Prostate gland (tissue), 2 donors: ENCODE data around the gene FOXS1. TPM values are rescaled to one million over a fixed set of nuclear protein-coding genes. Genes with fewer than 3 reads are reported as not detected.

Experiments used
- DNase-seq: peaks from one replicate; pipeline ENCODE4 v3.0.0-alpha.2; 2019; ENCODE audit warnings: low spot score
- H3K27ac ChIP-seq, 2 donors: fragments of 200-600 bp; sonication (generic); 2 replicates each; pipeline ENCODE4 v1.5.1; 2017 to 2019
- H3K27me3 ChIP-seq: fragments of 200-600 bp; sonication (generic); replicated peaks from 2 replicates; pipeline ENCODE4 v1.5.1; 2019; ENCODE audit not compliant: insufficient read depth
- H3K36me3 ChIP-seq, 2 donors: fragments of 200-600 bp; sonication (generic); 1 replicate in 1 of 2; 2 replicates in 1 of 2; pipeline versions ENCODE4 v1.5.1 to v1.8.1; 2017 to 2019
- H3K4me1 ChIP-seq: fragments of 200-600 bp; sonication (generic); replicated peaks from 2 replicates; pipeline ENCODE4 v1.5.1; 2019
- H3K4me3 ChIP-seq, 2 donors: fragments of 200-600 bp; sonication (generic); 2 replicates each; pipeline ENCODE4 v1.5.1; 2017 to 2019
- H3K9me3 ChIP-seq: fragments of 200-600 bp; sonication (generic); 2 replicates; pipeline ENCODE4 v1.5.1; 2017
- CTCF ChIP-seq, 4 experiments: fragments of 200-600 bp in 2 of 4; fragments of 450-650 bp in 2 of 4; sonication (generic) in 2 of 4; IDR thresholded peaks; 1 replicate in 3 of 4; 2 replicates in 1 of 4; pipeline ENCODE4 v1.5.1; 2016 to 2019; ENCODE audit warnings: antibody characterized with exemption in 4 of 4, mild to moderate bottlenecking in 2 of 4, moderate library complexity in 2 of 4
- POLR2A ChIP-seq: fragments of 450-650 bp; IDR thresholded peaks from one replicate; pipeline ENCODE4 v1.6.1; 2016; ENCODE audit warnings: antibody characterized with exemption, mild to moderate bottlenecking
- POLR2AphosphoS5 ChIP-seq: sonication (generic); formaldehyde crosslinking; IDR thresholded peaks from one replicate; pipeline ENCODE4 v1.6.1; 2017; ENCODE audit warnings: antibody characterized with exemption
- WGBS: methylation state at CpG from one replicate; pipeline ENCODE4 v1.1.5; 2018; 5-methylcytosine and 5-hydroxymethylcytosine counted together
- intact Hi-C: fragments of 100-400 bp; cut with DNase I; formaldehyde crosslinking; loops from one replicate; pipeline ENCODE4 v1.14.2; 2022
- total RNA-seq, 2 donors: library from RNA; depleted of rRNA; stranded (reverse); fragments of >200 nt; gene quantifications; one replicate each; pipeline ENCODE4 v1.1.0, GENCODE V29; 2016

FOXS1 gene
- total RNA-seq, 2 donors from 2014 or later, result 8.3 TPM; not detected in 1

GRCh38 chr20:31813611-31814010 lies 31.8 kb downstream of the FOXS1 start:
- Histone ChIP-seq H3K27me3 (no peaks in the 10 kb centered on the region), H3K36me3 (no peaks in the 10 kb centered on the region), H3K27ac (no peak overlapping the region), H3K4me1 (no peaks in the 10 kb centered on the region), H3K4me3 (no peak overlapping the region), H3K9me3 (no peaks in the 10 kb centered on the region)
- DNase-seq, result no peak
- intact Hi-C loops, result no loop called here
- TF ChIP-seq POLR2A (no peak), POLR2AphosphoS5 (no peak)

DNA sequence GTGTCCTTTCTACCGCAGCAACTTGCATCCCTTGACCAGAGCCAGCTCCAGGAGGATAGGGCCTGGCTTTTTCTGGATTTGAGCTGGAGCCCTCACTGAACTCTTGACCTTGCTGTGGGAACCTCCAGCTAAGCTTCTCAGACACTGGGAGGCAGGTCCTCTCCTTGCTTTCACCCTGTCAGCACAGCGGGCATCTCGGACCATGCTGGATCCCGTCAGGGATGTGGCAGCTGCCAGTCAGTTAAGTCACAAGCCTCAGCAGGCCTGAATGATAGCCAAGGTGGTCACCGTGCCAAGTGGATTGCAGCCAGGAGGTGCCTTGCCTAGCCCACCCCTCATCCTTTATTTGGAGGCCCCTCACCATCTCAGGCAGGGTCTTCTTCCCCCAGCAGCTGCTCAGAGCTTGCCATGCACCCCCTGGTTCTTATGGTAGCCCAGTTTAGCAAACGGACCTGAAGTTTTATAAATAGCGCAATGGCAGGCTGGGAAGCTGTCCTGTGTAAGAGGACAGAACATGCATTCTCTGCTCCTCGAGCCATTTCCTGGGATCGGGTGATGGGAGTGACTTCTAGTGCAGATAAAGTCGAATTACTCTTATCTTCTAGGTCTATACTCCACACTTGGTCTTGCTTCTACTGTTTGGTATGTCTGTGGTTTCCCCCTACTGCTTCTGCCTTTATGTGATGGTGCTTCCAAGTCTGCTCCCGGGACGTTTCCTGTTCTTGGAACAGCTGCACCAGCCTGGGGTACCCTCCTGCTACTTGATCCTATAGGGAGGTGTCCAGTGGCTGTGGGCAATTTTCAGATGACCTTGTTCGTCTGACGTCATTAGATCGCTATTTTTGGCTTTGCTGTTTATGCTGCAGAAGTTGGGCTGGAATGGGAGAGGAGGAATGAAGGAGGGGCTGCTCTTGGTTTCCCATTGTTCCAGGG lies 33.3 kb downstream of the FOXS1 start:
- intact Hi-C loops, result no loop called here
- Histone ChIP-seq H3K9me3 (no peaks in the 10 kb centered on the region), H3K27ac (no peak overlapping the region), H3K4me3 (no peak overlapping the region), H3K4me1 (no peaks in the 10 kb centered on the region), H3K36me3 (no peaks in the 10 kb centered on the region), H3K27me3 (no peaks in the 10 kb centered on the region)
- DNase-seq, result no peak
- TF ChIP-seq CTCF (IDR thresholded peaks at IDR 0.05) (no peak), POLR2A (no peak), POLR2AphosphoS5 (no peak)
- 70% methylated on average over 15 of the region's 15 CpGs for WGBS

DNA sequence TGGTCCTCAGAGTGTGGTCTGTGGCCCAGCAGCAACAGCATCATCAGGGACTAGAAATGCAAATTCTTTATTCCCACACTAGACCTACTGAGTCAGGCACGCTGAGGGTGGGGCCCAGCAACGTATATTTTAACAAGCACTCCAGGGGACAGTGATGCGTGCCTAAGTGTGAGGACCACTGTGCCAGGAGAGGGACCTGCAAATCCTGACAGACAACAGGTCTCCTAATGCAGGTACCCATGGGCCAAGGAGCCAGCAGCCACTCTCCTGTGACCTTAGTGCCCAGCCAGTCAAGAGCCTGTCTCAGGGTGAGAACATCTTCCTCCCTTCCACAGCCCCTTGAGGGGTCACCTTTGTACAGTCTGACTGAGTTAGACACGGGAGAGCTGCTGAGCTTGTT lies 34.2 kb downstream of the FOXS1 start:
- DNase-seq, result no peak
- Histone ChIP-seq H3K4me3 (no peak overlapping the region), H3K4me1 (no peaks in the 10 kb centered on the region), H3K36me3 (no peaks in the 10 kb centered on the region), H3K27me3 (no peaks in the 10 kb centered on the region), H3K27ac (no peak overlapping the region), H3K9me3 (no peaks in the 10 kb centered on the region)
- intact Hi-C loops, result no loop called here
- TF ChIP-seq POLR2AphosphoS5, result no peak
- no peak for TF ChIP-seq POLR2A
- no peak for TF ChIP-seq CTCF (IDR thresholded peaks at IDR 0.05)
- 92% methylated on average over 4 of the region's 4 CpGs for WGBS

DNA sequence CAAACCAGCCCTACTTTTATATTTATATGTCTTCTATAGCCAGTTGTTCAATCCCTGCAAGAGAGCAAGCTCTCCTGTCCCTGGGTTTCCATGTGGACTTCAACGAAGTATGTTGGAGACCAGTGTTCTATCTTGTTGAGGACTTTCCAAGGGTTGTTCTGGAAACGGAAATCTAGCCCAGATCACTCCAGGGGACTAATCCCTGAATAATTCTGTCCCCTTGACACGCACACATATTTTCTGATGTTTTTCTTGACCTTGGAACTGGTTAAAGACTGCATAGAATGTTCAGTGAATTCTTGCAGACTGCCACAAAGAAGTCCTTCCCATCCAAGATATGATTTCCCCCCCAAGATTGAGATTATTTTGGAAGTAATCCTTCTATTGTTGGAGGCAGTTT lies 35.7 kb downstream of the FOXS1 start:
- Histone ChIP-seq H3K4me3 (no peak overlapping the region), H3K9me3 (no peaks in the 10 kb centered on the region), H3K27me3 (no peaks in the 10 kb centered on the region), H3K27ac (no peak overlapping the region), H3K4me1 (no peaks in the 10 kb centered on the region), H3K36me3 (no peaks in the 10 kb centered on the region)
- 73% methylated on average over 3 of the region's 3 CpGs for WGBS
- TF ChIP-seq POLR2AphosphoS5 (no peak), POLR2A (no peak), CTCF (IDR thresholded peaks at IDR 0.05) (no peak)
- DNase-seq, result no peak
- intact Hi-C loops, result no loop called here

DNA sequence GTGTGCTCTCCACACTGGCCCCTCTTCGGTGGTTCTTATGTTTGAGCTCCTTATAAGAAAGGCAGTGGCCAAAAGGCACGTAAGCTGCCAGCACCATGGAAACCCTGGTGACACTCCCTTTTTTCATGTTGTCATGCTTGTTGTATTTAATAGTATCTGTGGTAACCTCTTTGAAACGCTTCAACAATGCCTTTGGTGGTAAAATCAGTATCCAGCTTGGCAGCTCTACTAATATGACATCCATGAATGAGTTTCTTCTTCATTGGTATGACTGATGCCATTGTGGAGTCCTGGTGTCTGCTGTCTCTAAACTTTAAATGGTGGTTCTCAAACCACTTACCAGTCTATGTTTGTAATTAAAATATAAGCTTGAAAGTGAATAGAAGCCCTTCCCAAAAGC lies 36.9 kb downstream of the FOXS1 start:
- Histone ChIP-seq H3K4me1 (no peaks in the 10 kb centered on the region), H3K27me3 (no peaks in the 10 kb centered on the region), H3K4me3 (no peak overlapping the region), H3K27ac (no peak overlapping the region), H3K36me3 (no peaks in the 10 kb centered on the region), H3K9me3 (no peaks in the 10 kb centered on the region)
- WGBS, result 84% methylated on average over 3 of the region's 3 CpGs
- no peak for TF ChIP-seq CTCF (IDR thresholded peaks at IDR 0.05)
- TF ChIP-seq POLR2A, result no peak
- TF ChIP-seq POLR2AphosphoS5, result no peak
- intact Hi-C loops, result no loop called here
- DNase-seq, result no peak
